Esophagus (tissue), 2 donors: ENCODE data around the gene SLCO4A1. TPM values are rescaled to one million over a fixed set of nuclear protein-coding genes. Genes with fewer than 3 reads are reported as not detected.

Experiments used
- H3K27ac ChIP-seq, 2 donors: one replicate each; pipeline ENCODE4 v1.5.1; 2013; ENCODE audit warnings: low read depth in 2 of 2, mild to moderate bottlenecking in 2 of 2, inconsistent platforms in 1 of 2, low read length in 1 of 2, moderate library complexity in 1 of 2
- H3K27me3 ChIP-seq, 2 donors: one replicate each; pipeline ENCODE4 v1.6.1; 2013; ENCODE audit warnings: low read length in 2 of 2, control low read depth in 1 of 2, mild to moderate bottlenecking in 1 of 2; ENCODE audit not compliant: insufficient read depth in 2 of 2, control insufficient read depth in 1 of 2
- H3K36me3 ChIP-seq, 2 donors: one replicate each; pipeline ENCODE4 v1.6.1; 2013; ENCODE audit warnings: low read length in 1 of 2; ENCODE audit not compliant: control insufficient read depth in 2 of 2, insufficient read depth in 2 of 2
- H3K4me1 ChIP-seq, 2 donors: one replicate each; pipeline ENCODE4 v1.6.1; 2013; ENCODE audit warnings: low read length in 1 of 2; ENCODE audit not compliant: control insufficient read depth in 2 of 2, insufficient read depth in 2 of 2
- H3K4me3 ChIP-seq, 2 donors: one replicate each; pipeline ENCODE4 v1.5.1; 2013; ENCODE audit warnings: low read length in 2 of 2, mild to moderate bottlenecking in 2 of 2, low read depth in 1 of 2, moderate library complexity in 1 of 2
- H3K9me3 ChIP-seq, 2 donors: one replicate each; pipeline ENCODE4 v1.6.1; 2013; ENCODE audit warnings: mild to moderate bottlenecking in 2 of 2, low read depth in 1 of 2, low read length in 1 of 2, moderate library complexity in 1 of 2; ENCODE audit not compliant: control insufficient read depth in 2 of 2, insufficient read depth in 1 of 2
- WGBS, 2 donors: extraction: QIAGEN DNeasy Blood & Tissue Kit; methylation state at CpG; one replicate each; pipeline ENCODE4 v1.1.7; 2013; 5-methylcytosine and 5-hydroxymethylcytosine counted together
- polyA plus RNA-seq, 2 donors: library from polyadenylated mRNA; stranded (reverse); fragments of 200-250 nt; gene quantifications; one replicate each; pipeline ENCODE4 v1.2.3, GENCODE V29; 2013
- donor health status: healthy with polysubstance abuse.
- donor health status: Bipolar disorder and iron deficiency.

Gene SLCO4A1
- polyA plus RNA-seq, 2 donors, result 12.5 to 29.3 TPM

DNA sequence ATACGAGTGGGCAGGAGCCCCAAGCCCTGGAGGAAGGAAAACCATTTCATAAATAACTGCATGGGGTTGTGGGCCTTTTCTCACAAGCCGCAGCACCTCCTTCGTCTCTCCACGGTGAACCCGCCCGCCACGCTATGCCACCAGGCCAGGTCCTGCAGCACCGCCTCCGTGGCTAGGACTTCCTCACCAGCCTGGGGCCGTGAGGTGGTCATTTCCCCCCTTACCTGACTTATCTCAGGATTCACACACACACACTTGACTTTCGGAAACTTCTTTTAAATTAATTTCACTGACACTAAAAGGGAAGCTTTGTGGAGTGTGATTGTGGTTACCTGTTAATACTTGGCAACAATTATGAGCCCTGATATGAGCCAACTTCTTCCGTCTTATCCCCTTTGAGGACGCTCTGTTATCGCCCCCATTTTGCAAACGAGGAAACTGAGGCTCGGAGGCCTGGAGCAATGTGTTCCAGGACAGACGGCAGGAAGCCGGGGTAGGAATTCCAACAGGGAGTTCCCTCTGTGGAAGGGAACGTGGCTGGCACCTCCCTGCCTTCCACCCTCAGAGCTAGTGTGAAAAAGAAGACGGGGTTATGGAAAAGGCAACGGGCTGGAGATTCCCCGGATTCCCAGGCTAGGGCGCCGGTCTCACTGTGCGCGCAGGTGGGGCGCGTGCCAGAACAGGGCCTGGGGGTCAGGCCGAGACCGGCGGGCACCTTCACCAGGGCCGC lies 817 bp upstream of the SLCO4A1 start:
- WGBS, 2 donors, result 34% methylated on average over 31 to 32 of the region's 32 CpGs
- H3K36me3 ChIP-seq, result no peaks in the 10 kb centered on the region
- peaks cover 2 to 4% of the 10 kb centered on the region in 2 donors for H3K27me3 ChIP-seq
- H3K9me3 ChIP-seq, result peaks cover 0 to 7% of the 10 kb centered on the region in 2 donors
- H3K4me3 ChIP-seq, result peak overlapping the region; percentile 56 to 67
- peaks cover 3 to 23% of the 10 kb centered on the region in 2 donors for H3K4me1 ChIP-seq
- peak overlapping the region; percentile 50 to 56 for H3K27ac ChIP-seq

DNA sequence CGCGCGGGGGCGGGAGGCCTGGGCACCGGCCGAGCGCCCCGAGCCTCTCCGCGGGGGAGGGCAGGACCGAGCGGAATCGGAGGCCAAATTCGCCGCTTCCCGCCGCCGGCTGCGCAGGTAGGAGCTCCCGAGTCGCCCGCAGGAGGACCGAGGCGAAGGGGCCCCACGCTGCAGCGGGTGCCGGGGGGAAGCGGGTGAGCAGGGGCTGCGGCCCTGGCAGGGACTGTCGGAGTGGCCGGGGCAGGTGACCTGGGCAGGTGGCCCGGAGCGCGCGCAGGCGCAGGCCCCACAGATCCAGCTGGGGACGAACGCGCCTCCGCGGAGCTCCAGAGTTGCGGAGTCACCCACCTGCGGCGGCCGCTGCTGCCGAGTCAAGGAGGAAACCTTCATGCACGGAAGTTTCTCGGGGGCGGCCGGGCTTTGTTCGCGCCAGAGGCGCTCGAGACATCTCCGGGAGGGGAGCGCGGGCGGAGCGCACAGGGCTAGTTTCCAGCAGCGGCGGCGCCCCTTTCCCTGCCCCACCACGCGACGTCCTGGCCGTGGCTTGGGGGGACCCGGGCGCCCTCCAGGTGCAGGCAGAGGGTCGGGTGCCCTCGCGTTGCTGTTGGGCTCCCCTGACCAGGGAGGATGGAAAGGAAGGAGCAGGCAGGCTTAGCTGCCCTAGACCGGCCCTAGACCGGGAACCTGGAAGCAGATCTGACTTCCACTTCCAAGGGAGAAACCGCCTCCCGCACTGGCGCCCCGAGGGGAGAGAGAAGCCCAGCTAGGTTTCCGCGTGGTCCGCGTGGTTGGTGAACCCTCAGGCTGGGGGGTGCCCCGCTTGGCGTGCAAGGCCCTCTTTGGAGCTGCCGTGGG lies 590 bp downstream of the SLCO4A1 start:
- Histone ChIP-seq H3K27me3 (peaks cover 0 to 4% of the 10 kb centered on the region in 2 donors), H3K36me3 (no peaks in the 10 kb centered on the region), H3K9me3 (peaks cover 0 to 4% of the 10 kb centered on the region in 2 donors), H3K4me1 (peaks cover 3 to 35% of the 10 kb centered on the region in 2 donors), H3K27ac (peak overlapping the region; percentile 11 to 70), H3K4me3 (peak overlapping the region; percentile 56 to 67)
- 1 to 2% methylated on average over 72 to 84 of the region's 84 CpGs for WGBS, 2 donors

DNA sequence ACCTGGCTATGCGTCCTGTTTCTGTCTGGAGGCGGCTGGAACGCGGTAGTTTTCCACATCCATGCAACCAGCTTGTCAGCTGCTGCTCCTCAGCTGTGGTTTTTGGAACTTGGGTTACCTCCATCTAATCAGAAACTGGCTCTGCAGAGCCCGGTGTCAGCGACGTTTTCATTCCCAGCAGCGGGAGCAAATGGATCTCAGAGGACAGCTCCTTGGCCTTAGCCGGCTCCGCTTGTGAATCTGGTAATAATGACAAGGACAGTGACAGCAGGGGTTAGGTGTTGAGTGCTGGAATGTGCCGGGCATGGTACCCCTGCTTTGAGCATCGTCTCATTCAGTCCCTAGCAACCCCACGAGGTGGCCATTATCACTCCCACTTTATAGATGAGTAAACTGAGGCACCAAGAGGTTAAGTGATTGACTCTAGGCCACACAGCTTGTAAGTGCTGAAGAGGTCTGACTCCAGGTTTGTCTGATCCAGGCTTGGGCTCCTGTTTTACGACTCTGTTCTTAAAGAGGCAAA lies 1.3 kb downstream of the SLCO4A1 start:
- no peaks in the 10 kb centered on the region for H3K36me3 ChIP-seq
- peaks cover 0 to 4% of the 10 kb centered on the region in 2 donors for H3K9me3 ChIP-seq
- peak overlapping the region; percentile 56 to 67 for H3K4me3 ChIP-seq
- H3K27me3 ChIP-seq, result peaks cover 0 to 4% of the 10 kb centered on the region in 2 donors
- H3K27ac ChIP-seq, result peak overlapping the region; percentile 61 to 88
- H3K4me1 ChIP-seq, result peaks cover 3 to 38% of the 10 kb centered on the region in 2 donors
- WGBS, 2 donors, result 38 to 41% methylated on average over 14 of the region's 14 CpGs

- Histone ChIP-seq H3K4me3 (peak overlapping the region; percentile 56 to 67), H3K4me1 (peaks cover 3 to 40% of the 10 kb centered on the region in 2 donors), H3K9me3 (peaks cover 0 to 4% of the 10 kb centered on the region in 2 donors), H3K36me3 (no peaks in the 10 kb centered on the region), H3K27me3 (peaks cover 0 to 4% of the 10 kb centered on the region in 2 donors), H3K27ac (peak overlapping the region; percentile 64 to 88)
- WGBS, 2 donors, result 71 to 76% methylated on average over 23 of the region's 23 CpGs
Measured at GRCh38 chr20:62644044-62644795, 1.9 kb downstream of the SLCO4A1 start.

GRCh38 chr20:62644802-62645496 lies 2.6 kb downstream of the SLCO4A1 start:
- H3K27me3 ChIP-seq, result peaks cover 0 to 4% of the 10 kb centered on the region in 2 donors
- 70 to 72% methylated on average over 12 of the region's 12 CpGs for WGBS, 2 donors
- no peaks in the 10 kb centered on the region for H3K36me3 ChIP-seq
- H3K4me3 ChIP-seq, result peak overlapping the region; percentile 56 to 67
- H3K9me3 ChIP-seq, result peaks cover 0 to 4% of the 10 kb centered on the region in 2 donors
- H3K27ac ChIP-seq, result peak overlapping the region; percentile 64 to 88
- peaks cover 5 to 40% of the 10 kb centered on the region in 2 donors for H3K4me1 ChIP-seq

DNA sequence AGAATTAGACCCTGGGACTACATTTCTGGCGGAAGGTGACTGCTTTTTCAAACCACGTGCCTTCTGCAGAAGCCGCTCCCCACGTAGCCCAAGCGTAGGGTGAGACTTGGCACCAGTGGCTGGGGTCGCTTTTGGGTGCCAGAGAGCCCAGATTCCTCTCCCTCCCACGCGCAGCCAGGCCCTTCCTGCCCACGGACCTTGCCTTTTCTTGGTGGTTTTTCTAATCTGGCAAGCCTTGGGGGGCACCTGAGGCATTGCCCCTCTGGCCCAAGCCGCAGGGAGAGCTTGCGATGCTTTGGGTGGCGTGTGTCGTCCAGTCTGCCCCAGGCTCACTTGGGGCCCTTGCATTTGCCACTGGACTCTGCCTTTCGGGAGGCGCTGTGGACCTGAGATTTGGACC lies 3.3 kb downstream of the SLCO4A1 start:
- peak overlapping the region; percentile 7 to 27 for H3K4me3 ChIP-seq

GRCh38 chr20:62646851-62647520 lies 4.7 kb downstream of the SLCO4A1 start:
- Histone ChIP-seq H3K4me1 (peaks cover 5 to 42% of the 10 kb centered on the region in 2 donors), H3K4me3 (peak overlapping the region; percentile 17 to 27), H3K27me3 (no peaks in the 10 kb centered on the region), H3K27ac (peak overlapping the region; percentile 84 to 88), H3K9me3 (peaks cover 0 to 4% of the 10 kb centered on the region in 2 donors), H3K36me3 (no peaks in the 10 kb centered on the region)
- WGBS, 2 donors, result 45 to 57% methylated on average over 12 of the region's 12 CpGs

More for the DNA sequence above, 3.3 kb downstream of the SLCO4A1 start:
- peaks cover 5 to 40% of the 10 kb centered on the region in 2 donors for H3K4me1 ChIP-seq
- peaks cover 0 to 4% of the 10 kb centered on the region in 2 donors for H3K9me3 ChIP-seq
- no peaks in the 10 kb centered on the region for H3K36me3 ChIP-seq
- H3K27me3 ChIP-seq, result peaks cover 0 to 4% of the 10 kb centered on the region in 2 donors
- 85 to 87% methylated on average over 15 of the region's 15 CpGs for WGBS, 2 donors
- peak overlapping the region in 1 of 2 donors; percentile 88 for H3K27ac ChIP-seq

DNA sequence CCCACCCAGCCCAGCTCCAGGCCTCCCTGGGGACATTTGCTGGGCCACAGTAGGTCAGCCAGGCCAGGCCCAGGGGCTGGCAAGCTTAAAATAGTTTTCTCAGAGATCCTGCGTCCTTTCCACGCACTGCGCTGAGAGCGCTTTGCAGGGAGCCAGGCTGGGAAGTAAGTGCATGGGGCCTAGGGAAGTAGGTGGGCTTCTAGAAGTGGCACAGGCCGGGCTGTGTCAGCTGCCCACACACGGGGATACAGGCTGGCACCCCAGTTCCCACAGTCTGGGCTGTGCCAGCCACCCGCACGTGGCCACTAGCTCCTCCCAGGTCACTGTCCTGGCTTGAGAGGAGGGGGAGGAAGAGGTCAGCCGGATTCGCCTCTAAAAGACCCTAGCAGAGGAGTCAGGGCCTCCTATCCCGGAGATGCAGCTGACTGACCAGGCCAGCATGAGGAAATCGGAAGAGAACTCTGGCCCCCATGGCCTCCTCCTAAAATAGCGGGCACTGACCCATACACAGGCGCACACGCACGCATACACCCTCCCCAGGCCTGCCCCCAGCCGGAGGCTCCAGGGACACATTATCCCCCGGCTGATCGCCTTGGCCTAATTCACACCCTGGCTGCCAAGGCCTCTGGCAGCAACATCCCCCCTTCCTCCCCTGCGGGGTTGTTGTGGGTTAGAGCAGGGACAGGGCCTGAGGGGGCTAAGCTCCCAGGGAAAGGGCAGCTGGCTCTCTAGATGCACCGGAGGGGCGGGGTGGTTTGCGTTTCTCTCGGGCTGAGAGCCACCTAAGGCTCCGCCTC lies 5.4 kb downstream of the SLCO4A1 start:
- Histone ChIP-seq H3K4me3 (peak overlapping the region; percentile 11 to 17), H3K4me1 (peaks cover 3 to 46% of the 10 kb centered on the region in 2 donors), H3K27me3 (no peaks in the 10 kb centered on the region), H3K27ac (peak overlapping the region; percentile 84 to 88), H3K9me3 (peaks cover 0 to 4% of the 10 kb centered on the region in 2 donors), H3K36me3 (no peaks in the 10 kb centered on the region)
- 72 to 73% methylated on average over 25 of the region's 25 CpGs for WGBS, 2 donors
